Osteocyte (in vitro differentiated cells): ENCODE results near the gene SVOP. TPM values are rescaled to one million over a fixed set of nuclear protein-coding genes. Genes with fewer than 3 reads are reported as not detected.

Experiments
- DNase-seq: peaks from one replicate; pipeline ENCODE4 v3.0.0; 2021; ENCODE audit warnings: mixed read lengths; ENCODE audit not compliant: unreplicated experiment; ENCODE audit errors: extremely low spot score
- H3K27ac Mint-ChIP-seq: one replicate; pipeline ENCODE4 v1.8.0; 2021; ENCODE audit warnings: mild to moderate bottlenecking, mixed read lengths; ENCODE audit not compliant: unreplicated experiment
- H3K27me3 Mint-ChIP-seq: one replicate; pipeline ENCODE4 v1.8.0; 2021; ENCODE audit warnings: mixed read lengths; ENCODE audit not compliant: unreplicated experiment
- H3K36me3 Mint-ChIP-seq: one replicate; pipeline ENCODE4 v1.8.0; 2021; ENCODE audit warnings: mixed read lengths; ENCODE audit not compliant: unreplicated experiment
- H3K4me1 Mint-ChIP-seq: one replicate; pipeline ENCODE4 v1.8.0; 2021; ENCODE audit warnings: mixed read lengths; ENCODE audit not compliant: unreplicated experiment
- H3K4me3 Mint-ChIP-seq: one replicate; pipeline ENCODE4 v1.8.0; 2021; ENCODE audit warnings: mild to moderate bottlenecking, moderate library complexity, mixed read lengths; ENCODE audit not compliant: unreplicated experiment
- H3K9me3 Mint-ChIP-seq: one replicate; pipeline ENCODE4 v1.8.0; 2021; ENCODE audit warnings: mixed read lengths; ENCODE audit not compliant: unreplicated experiment
- CTCF ChIP-seq: fragments of 200-600 bp; sonication (generic); IDR thresholded peaks from 2 replicates; pipeline ENCODE4 v1.5.0; 2021; ENCODE audit warnings: antibody characterized with exemption, mild to moderate bottlenecking, moderate library complexity
- long read RNA-seq: library from polyadenylated mRNA; unstranded; transcript quantifications from one replicate; pipeline ENCODE4 v2.0.0, GENCODE V29; 2021
- total RNA-seq: library from RNA; stranded (reverse); gene quantifications from 2 replicates; pipeline ENCODE4 v1.2.1, GENCODE V29; 2021

The SVOP gene, protein sequence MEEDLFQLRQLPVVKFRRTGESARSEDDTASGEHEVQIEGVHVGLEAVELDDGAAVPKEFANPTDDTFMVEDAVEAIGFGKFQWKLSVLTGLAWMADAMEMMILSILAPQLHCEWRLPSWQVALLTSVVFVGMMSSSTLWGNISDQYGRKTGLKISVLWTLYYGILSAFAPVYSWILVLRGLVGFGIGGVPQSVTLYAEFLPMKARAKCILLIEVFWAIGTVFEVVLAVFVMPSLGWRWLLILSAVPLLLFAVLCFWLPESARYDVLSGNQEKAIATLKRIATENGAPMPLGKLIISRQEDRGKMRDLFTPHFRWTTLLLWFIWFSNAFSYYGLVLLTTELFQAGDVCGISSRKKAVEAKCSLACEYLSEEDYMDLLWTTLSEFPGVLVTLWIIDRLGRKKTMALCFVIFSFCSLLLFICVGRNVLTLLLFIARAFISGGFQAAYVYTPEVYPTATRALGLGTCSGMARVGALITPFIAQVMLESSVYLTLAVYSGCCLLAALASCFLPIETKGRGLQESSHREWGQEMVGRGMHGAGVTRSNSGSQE
- total RNA-seq = not detected in 2 replicates
- long read RNA-seq = 0 reads

- TF ChIP-seq CTCF = no peak
- Mint-ChIP-seq H3K27me3 (peaks cover 7% of the 10 kb centered on the region), H3K27ac (no peak within 1 kb of the TSS), H3K4me1 (peaks cover 3% of the 10 kb centered on the region), H3K36me3 (no peaks in the 10 kb centered on the region), H3K4me3 (peak within 1 kb of the TSS; percentile 29), H3K9me3 (no peaks in the 10 kb centered on the region)
- DNase-seq = peak; percentile 96
Observed at GRCh38 chr12:109020796-109021380, at the start of gene SVOP. Gene SVOP (minus strand): TSS chr12:109021068. CDS start chr12:109020868, 200 bp downstream.

GRCh38 chr12:109069307-109070271 is 48.7 kb upstream of the SVOP start:
- H3K4me1 Mint-ChIP-seq = no peaks in the 10 kb centered on the region
- H3K27me3 Mint-ChIP-seq = no peaks in the 10 kb centered on the region
- peaks cover 43% of the 10 kb centered on the region for H3K36me3 Mint-ChIP-seq
- H3K27ac Mint-ChIP-seq = no peak overlapping the region
- no peak overlapping the region for H3K4me3 Mint-ChIP-seq
- peaks cover under 1% of the 10 kb centered on the region for H3K9me3 Mint-ChIP-seq
- peak; percentile 60 for DNase-seq
- TF ChIP-seq CTCF = no peak

- peaks cover 45% of the 10 kb centered on the region for H3K36me3 Mint-ChIP-seq
- no peak for TF ChIP-seq CTCF
- H3K27me3 Mint-ChIP-seq = no peaks in the 10 kb centered on the region
- no peak overlapping the region for H3K4me3 Mint-ChIP-seq
- no peaks in the 10 kb centered on the region for H3K4me1 Mint-ChIP-seq
- H3K9me3 Mint-ChIP-seq = no peaks in the 10 kb centered on the region
- H3K27ac Mint-ChIP-seq = no peak overlapping the region
- peak; percentile 27 for DNase-seq
Observed at GRCh38 chr12:109065853-109066193, 45.0 kb upstream of the SVOP start.

DNA sequence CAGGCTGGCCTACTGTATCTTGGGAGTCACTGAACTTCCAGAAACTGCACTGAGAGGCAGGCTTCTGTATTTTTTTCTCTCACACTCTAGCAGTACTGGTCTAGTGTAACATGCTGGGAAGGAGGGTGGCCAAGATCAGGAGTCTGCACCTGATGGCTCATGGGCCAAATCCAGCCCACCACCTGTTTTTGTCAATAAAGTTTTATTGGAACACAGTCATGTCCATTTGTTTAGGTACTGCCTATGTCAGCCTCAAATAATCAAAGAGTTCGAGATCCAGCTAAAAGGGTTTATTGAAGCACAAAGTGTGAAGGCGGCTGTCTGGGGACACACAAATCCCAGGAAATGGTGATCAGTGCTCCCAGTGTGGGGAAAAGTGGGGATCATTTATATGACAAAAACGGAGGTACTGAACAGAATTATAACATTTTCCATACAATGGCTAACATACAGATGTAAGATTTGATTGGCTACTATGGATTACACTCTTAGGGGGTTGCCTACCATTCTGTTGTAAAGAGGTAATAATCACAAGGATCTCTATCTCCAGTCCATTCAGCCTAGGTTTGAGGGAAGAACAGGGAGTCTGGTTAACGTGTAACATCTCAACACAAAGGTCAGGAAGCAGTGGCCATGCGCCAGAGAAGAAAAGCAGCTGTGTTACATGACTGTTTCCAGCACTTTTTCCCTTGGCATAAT is 44.4 kb upstream of the SVOP start:
- Mint-ChIP-seq H3K4me3 (no peak overlapping the region), H3K9me3 (no peaks in the 10 kb centered on the region), H3K4me1 (no peaks in the 10 kb centered on the region), H3K27me3 (no peaks in the 10 kb centered on the region), H3K36me3 (peaks cover 40% of the 10 kb centered on the region), H3K27ac (no peak overlapping the region)
- peak; percentile 17 for DNase-seq
- no peak for TF ChIP-seq CTCF
